Endodermal cell (in vitro differentiated cells): ENCODE measurements around the gene STXBP5. TPM values are rescaled to one million over a fixed set of nuclear protein-coding genes. Genes with fewer than 3 reads are reported as not detected.

Source experiments
- DNase-seq: peaks from one replicate; pipeline ENCODE4 v3.0.0-alpha.2; 2017
- H3K27ac ChIP-seq: 2 replicates; pipeline ENCODE4 v1.5.1; 2013; ENCODE audit warnings: mild to moderate bottlenecking, low read depth, low read length, moderate library complexity
- H3K27me3 ChIP-seq: 2 replicates; pipeline ENCODE4 v1.6.1; 2013; ENCODE audit warnings: mild to moderate bottlenecking, low read length, moderate library complexity; ENCODE audit not compliant: insufficient read depth, control insufficient read depth, poor library complexity, severe bottlenecking
- H3K36me3 ChIP-seq: 2 replicates; pipeline ENCODE4 v1.7.0; 2013; ENCODE audit warnings: mild to moderate bottlenecking, low read length, moderate library complexity; ENCODE audit not compliant: control insufficient read depth, insufficient read depth
- H3K4me1 ChIP-seq: one replicate; pipeline ENCODE4 v1.7.0; 2013; ENCODE audit warnings: low read length; ENCODE audit not compliant: control insufficient read depth, insufficient read depth
- H3K4me3 ChIP-seq: 2 replicates; pipeline ENCODE4 v1.5.1; 2013; ENCODE audit warnings: mild to moderate bottlenecking, low read length, moderate library complexity
- H3K9ac ChIP-seq: 2 replicates; pipeline ENCODE4 v1.6.1; 2013; ENCODE audit warnings: mild to moderate bottlenecking, low read length, moderate library complexity; ENCODE audit not compliant: poor library complexity, severe bottlenecking; ENCODE audit errors: extremely low read depth
- H3K9me3 ChIP-seq: 2 replicates; pipeline ENCODE4 v1.6.1; 2013; ENCODE audit warnings: mild to moderate bottlenecking, low read length, moderate library complexity; ENCODE audit not compliant: control insufficient read depth
- H3K27ac Mint-ChIP-seq: 2 replicates; pipeline ENCODE4 v1.8.0; 2020; ENCODE audit warnings: mixed read lengths
- H3K27me3 Mint-ChIP-seq: 2 replicates; pipeline ENCODE4 v1.8.0; 2021; ENCODE audit warnings: mild to moderate bottlenecking, mixed read lengths; ENCODE audit not compliant: insufficient read depth
- H3K36me3 Mint-ChIP-seq: 2 replicates; pipeline ENCODE4 v1.8.0; 2020; ENCODE audit warnings: low read depth, mixed read lengths
- H3K4me1 Mint-ChIP-seq: 2 replicates; pipeline ENCODE4 v1.8.0; 2020; ENCODE audit warnings: mixed read lengths
- H3K4me3 Mint-ChIP-seq: 2 replicates; pipeline ENCODE4 v1.8.0; 2020; ENCODE audit warnings: mild to moderate bottlenecking, moderate library complexity, mixed read lengths
- H3K9me3 Mint-ChIP-seq: 2 replicates; pipeline ENCODE4 v1.8.0; 2020; ENCODE audit warnings: mild to moderate bottlenecking, mixed read lengths
- WGBS, 2 experiments: methylation state at CpG; one replicate each; pipeline versions ENCODE4 v1.1.5 to v1.1.7; 2013; ENCODE audit warnings: missing lambda C conversion rate in 2 of 2, mixed read lengths in 1 of 2; ENCODE audit not compliant: insufficient coverage in 1 of 2, insufficient read length in 1 of 2; 5-methylcytosine and 5-hydroxymethylcytosine counted together
- total RNA-seq, 2 donors: library from RNA; stranded (reverse); fragmentation: NEBNext Ultra II Directional in 1 of 2; extraction: Animal tissue kit (Norgen Biotek cat#: 25700) in 1 of 2; gene quantifications; 2 replicates in 1 of 2; 3 replicates in 1 of 2; pipeline ENCODE4 v1.2.1, GENCODE V29; 2021
- TF ChIP-seq, protein P1 (sequence below): fragments of 200-600 bp; sonication (generic); conservative IDR thresholded peaks from 2 replicates; pipeline ENCODE4 v1.5.0; 2021; ENCODE audit warnings: antibody characterized with exemption, mild to moderate bottlenecking

The STXBP5 gene
- total RNA-seq, 2 donors from 2014 or later, result 19.2 to 25.2 TPM

DNA sequence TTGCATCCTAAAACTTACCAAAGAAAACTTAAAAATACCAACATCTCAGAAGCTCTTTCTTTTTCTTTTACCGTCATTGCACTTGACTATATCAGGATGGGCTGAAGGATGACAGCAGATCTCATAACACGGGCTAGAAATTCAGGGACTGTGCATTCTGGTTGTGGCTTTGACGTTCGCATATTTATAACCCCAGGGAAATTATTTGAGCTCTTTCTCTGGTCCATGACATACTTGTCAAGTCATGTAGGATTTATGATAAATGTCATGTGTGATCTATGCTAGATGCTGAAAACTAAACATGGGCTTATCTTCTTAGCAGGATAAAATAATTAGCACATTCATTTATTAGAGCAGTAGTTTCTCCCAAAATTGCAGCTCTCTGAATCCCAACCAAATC, 229.9 kb downstream of the STXBP5 start:
- Mint-ChIP-seq H3K4me1 (peaks cover 13% of the 10 kb centered on the region), H3K9me3 (peaks cover 3% of the 10 kb centered on the region), H3K36me3 (no peaks in the 10 kb centered on the region), H3K27me3 (peaks cover 34% of the 10 kb centered on the region), H3K27ac (no peak overlapping the region), H3K4me3 (no peak overlapping the region)
- Histone ChIP-seq H3K9ac (no peak overlapping the region), H3K4me3 (no peak overlapping the region), H3K4me1 (peaks cover 6% of the 10 kb centered on the region), H3K27me3 (no peaks in the 10 kb centered on the region), H3K27ac (no peak overlapping the region), H3K9me3 (peaks cover 4% of the 10 kb centered on the region), H3K36me3 (no peaks in the 10 kb centered on the region)
- TF ChIP-seq, protein P1, sequence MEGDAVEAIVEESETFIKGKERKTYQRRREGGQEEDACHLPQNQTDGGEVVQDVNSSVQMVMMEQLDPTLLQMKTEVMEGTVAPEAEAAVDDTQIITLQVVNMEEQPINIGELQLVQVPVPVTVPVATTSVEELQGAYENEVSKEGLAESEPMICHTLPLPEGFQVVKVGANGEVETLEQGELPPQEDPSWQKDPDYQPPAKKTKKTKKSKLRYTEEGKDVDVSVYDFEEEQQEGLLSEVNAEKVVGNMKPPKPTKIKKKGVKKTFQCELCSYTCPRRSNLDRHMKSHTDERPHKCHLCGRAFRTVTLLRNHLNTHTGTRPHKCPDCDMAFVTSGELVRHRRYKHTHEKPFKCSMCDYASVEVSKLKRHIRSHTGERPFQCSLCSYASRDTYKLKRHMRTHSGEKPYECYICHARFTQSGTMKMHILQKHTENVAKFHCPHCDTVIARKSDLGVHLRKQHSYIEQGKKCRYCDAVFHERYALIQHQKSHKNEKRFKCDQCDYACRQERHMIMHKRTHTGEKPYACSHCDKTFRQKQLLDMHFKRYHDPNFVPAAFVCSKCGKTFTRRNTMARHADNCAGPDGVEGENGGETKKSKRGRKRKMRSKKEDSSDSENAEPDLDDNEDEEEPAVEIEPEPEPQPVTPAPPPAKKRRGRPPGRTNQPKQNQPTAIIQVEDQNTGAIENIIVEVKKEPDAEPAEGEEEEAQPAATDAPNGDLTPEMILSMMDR, result no peak
- WGBS, 2 experiments, result 93 to 100% methylated on average over 3 to 4 of the region's 4 CpGs
- no peak for DNase-seq

DNA sequence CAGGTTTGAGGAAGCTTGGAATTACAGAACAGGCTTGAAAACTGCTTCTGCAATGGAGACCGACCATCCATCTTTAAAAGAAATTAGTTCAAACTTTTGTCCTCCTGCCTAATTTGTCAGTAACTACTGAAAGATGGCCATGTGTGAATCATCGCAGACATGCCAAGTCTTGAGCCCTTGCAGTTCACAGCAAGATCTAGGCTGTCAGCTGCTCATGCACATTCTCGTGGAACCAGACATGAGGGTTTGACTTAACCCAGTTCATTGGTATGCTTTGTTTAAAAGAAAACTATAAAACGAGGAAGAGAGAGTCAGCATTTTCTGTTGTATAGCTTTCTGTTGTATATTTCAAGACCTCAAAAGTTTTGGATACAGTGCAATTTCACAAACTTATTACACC, 230.3 kb downstream of the STXBP5 start:
- Histone ChIP-seq H3K4me3 (no peak overlapping the region), H3K36me3 (no peaks in the 10 kb centered on the region), H3K4me1 (peaks cover 8% of the 10 kb centered on the region), H3K27me3 (no peaks in the 10 kb centered on the region), H3K9ac (no peak overlapping the region), H3K27ac (no peak overlapping the region), H3K9me3 (peaks cover 4% of the 10 kb centered on the region)
- no peak overlapping the region for H3K27ac Mint-ChIP-seq
- TF ChIP-seq, protein P1, result no peak
- no peak for DNase-seq
- no peaks in the 10 kb centered on the region for H3K36me3 Mint-ChIP-seq
- H3K27me3 Mint-ChIP-seq, result peaks cover 37% of the 10 kb centered on the region
- WGBS, 2 experiments, result 77 to 89% methylated on average over 4 of the region's 4 CpGs
- H3K9me3 Mint-ChIP-seq, result peaks cover 3% of the 10 kb centered on the region
- peaks cover 16% of the 10 kb centered on the region for H3K4me1 Mint-ChIP-seq
- no peak overlapping the region for H3K4me3 Mint-ChIP-seq

DNA sequence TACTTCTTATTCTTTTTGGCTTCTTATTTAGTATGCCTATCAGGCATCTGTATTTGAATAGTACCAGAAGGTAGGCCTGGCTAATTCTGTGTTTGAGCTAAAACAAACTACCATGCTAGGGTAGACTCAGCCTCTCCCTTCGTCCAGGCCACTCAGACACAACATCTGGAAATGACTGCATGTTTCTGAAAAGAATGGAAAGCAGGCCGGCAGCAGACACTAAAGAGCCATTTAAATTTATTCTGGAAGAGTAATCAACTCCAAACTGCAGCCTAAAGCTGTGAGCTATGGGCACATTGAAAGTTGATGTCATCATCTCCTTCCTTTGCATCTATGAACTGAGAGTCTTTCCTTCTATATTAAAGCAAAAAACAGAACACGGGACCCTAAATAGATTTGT, 233.4 kb downstream of the STXBP5 start:
- Histone ChIP-seq H3K36me3 (no peaks in the 10 kb centered on the region), H3K9ac (no peak overlapping the region), H3K4me1 (peaks cover 16% of the 10 kb centered on the region), H3K9me3 (peaks cover 17% of the 10 kb centered on the region), H3K27me3 (no peaks in the 10 kb centered on the region), H3K4me3 (no peak overlapping the region), H3K27ac (no peak overlapping the region)
- TF ChIP-seq, protein P1, result no peak
- H3K4me3 Mint-ChIP-seq, result no peak overlapping the region
- peaks cover 20% of the 10 kb centered on the region for H3K4me1 Mint-ChIP-seq
- no peaks in the 10 kb centered on the region for H3K36me3 Mint-ChIP-seq
- H3K27me3 Mint-ChIP-seq, result peaks cover 64% of the 10 kb centered on the region
- H3K27ac Mint-ChIP-seq, result no peak overlapping the region
- no peak for DNase-seq
- H3K9me3 Mint-ChIP-seq, result peaks cover 16% of the 10 kb centered on the region
- 90 to 95% methylated on average over 3 of the region's 3 CpGs for whole genome bisulfite sequencing, 2 experiments
